Panc1 (cell line): ENCODE measurements around the gene CENPF. TPM values are rescaled to one million over a fixed set of nuclear protein-coding genes. Genes with fewer than 3 reads are reported as not detected.

Experiments
- ATAC-seq: fragments of 200-7000 bp; cut with Tn5 transposase; 2 replicates; pipeline ENCODE4 v1.9.1; 2020; ENCODE audit warnings: mild to moderate bottlenecking, moderate library complexity
- BruUV-seq: library from RNA; stranded (reverse); fragments of 400-500 nt; replicated peaks from 2 replicates; lab custom pipeline; 2021; lab: Mats Ljungman, UMichigan
- CTCF ChIA-PET: fragments of 300-600 bp; sonication (Branson Sonifier 250); formaldehyde crosslinking; loops from one replicate; lab custom pipeline; 2022; ENCODE audit warnings: antibody characterized with exemption; lab: Charles Lee
- POLR2A ChIA-PET: fragments of 300-600 bp; sonication (Branson Sonifier 250); formaldehyde crosslinking; loops from one replicate; lab custom pipeline; 2022; ENCODE audit warnings: antibody characterized with exemption; lab: Charles Lee
- DNase-seq: peaks from one replicate; pipeline ENCODE4 v3.0.0-alpha.2; 2010; ENCODE audit warnings: low read depth, low spot score
- H3K27ac ChIP-seq: 2 replicates; pipeline ENCODE4 v1.5.1; 2011; ENCODE audit warnings: mild to moderate bottlenecking, low read length, inconsistent platforms
- H3K27me3 ChIP-seq: fragments of 200-500 bp; sonication (Bioruptor generic); 2 replicates; pipeline ENCODE4 v1.6.0; 2014; ENCODE audit warnings: low read length, inconsistent platforms; ENCODE audit not compliant: control insufficient read depth, insufficient read depth
- H3K36me3 ChIP-seq: fragments of 200-500 bp; sonication (Bioruptor generic); 2 replicates; pipeline ENCODE4 v1.5.1; 2014; ENCODE audit warnings: inconsistent platforms, mild to moderate bottlenecking, low read length, moderate library complexity; ENCODE audit not compliant: control insufficient read depth, insufficient read depth
- H3K4me1 ChIP-seq: 2 replicates; pipeline ENCODE4 v1.5.1; 2011; ENCODE audit warnings: inconsistent platforms, mild to moderate bottlenecking, low read length, moderate library complexity; ENCODE audit not compliant: control insufficient read depth, insufficient read depth
- H3K4me3 ChIP-seq, 2 experiments: 2 replicates each; pipeline ENCODE4 v1.5.1; 2011 to 2012; ENCODE audit warnings: low read depth in 2 of 2, low read length in 2 of 2, mild to moderate bottlenecking in 2 of 2, inconsistent platforms in 1 of 2, moderate library complexity in 1 of 2
- H3K9me3 ChIP-seq: fragments of 200-500 bp; sonication (Bioruptor generic); 2 replicates; pipeline ENCODE4 v1.5.1; 2014; ENCODE audit warnings: low read depth, mild to moderate bottlenecking, inconsistent platforms, low read length, moderate library complexity; ENCODE audit not compliant: control insufficient read depth, insufficient read depth
- POLR2AphosphoS5 ChIP-seq: IDR thresholded peaks from 2 replicates; pipeline ENCODE4 v1.6.1; 2012; ENCODE audit warnings: mild to moderate bottlenecking, low read depth, low read length, moderate library complexity
- REST ChIP-seq, 2 experiments: IDR thresholded peaks; 2 replicates each; pipeline ENCODE4 v1.6.1; 2011 to 2012; ENCODE audit warnings: low read depth in 2 of 2, control low read depth in 1 of 2, low read length in 1 of 2, mild to moderate bottlenecking in 1 of 2, moderate library complexity in 1 of 2; ENCODE audit not compliant: insufficient read depth in 1 of 2
- SIN3A ChIP-seq: IDR thresholded peaks from 2 replicates; pipeline ENCODE4 v1.6.1; 2012; ENCODE audit warnings: low read depth, mild to moderate bottlenecking, low read length, moderate library complexity, borderline replicate concordance; ENCODE audit not compliant: insufficient read depth
- TCF7L2 ChIP-seq: IDR thresholded peaks from 2 replicates; pipeline ENCODE4 v1.6.1; 2011; ENCODE audit warnings: mild to moderate bottlenecking, low read depth, low read length, inconsistent platforms
- in situ Hi-C: cut with HindIII; loops from 2 replicates; pipeline ENCODE4 v1.10.0; 2016; ENCODE audit warnings: low sequenced_read_pairs, low pct_unique_long_range_greater_than_20kb
- intact Hi-C: fragments of 100-400 bp; cut with micrococcal nuclease; formaldehyde crosslinking; loops from one replicate; pipeline ENCODE4 v1.10.0; 2022; ENCODE audit not compliant: unreplicated experiment
- total RNA-seq: library from RNA; stranded (reverse); gene quantifications from one replicate; pipeline ENCODE4 v1.2.1, GENCODE V29; 2021; ENCODE audit not compliant: unreplicated experiment
- TF ChIP-seq, protein P1 (sequence below): fragments of 450-650 bp; IDR thresholded peaks from 2 replicates; pipeline ENCODE4 v1.5.1; 2017; ENCODE audit warnings: mild to moderate bottlenecking

CENPF gene
- total RNA-seq, 1 experiment from 2014 or later = 156 TPM

DNA sequence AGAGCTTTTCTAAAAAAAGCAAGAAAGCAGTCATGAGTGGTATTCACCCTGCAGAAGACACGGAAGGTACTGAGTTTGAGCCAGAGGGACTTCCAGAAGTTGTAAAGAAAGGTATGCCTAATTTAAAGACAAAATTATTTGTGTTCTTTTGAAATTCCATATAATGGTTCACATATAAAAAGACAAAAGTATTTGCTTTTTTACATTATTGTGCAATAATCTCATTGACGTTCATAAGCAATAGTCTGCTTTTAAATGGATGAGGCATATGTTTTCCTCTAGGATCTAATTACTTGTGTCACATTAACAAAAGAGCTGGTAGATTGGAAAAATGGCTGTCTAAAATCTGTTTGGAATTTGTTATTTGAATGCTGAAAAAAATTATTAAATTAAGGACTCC is 54.3 kb downstream of the CENPF start:
- H3K4me1 ChIP-seq = no peaks in the 10 kb centered on the region
- CTCF ChIA-PET = no interaction called here
- peaks cover 77% of the 10 kb centered on the region for H3K36me3 ChIP-seq
- no peak overlapping the region for H3K27ac ChIP-seq
- H3K4me3 ChIP-seq = no peak overlapping the region
- POLR2A ChIA-PET = no interaction called here
- H3K9me3 ChIP-seq = no peaks in the 10 kb centered on the region
- DNase-seq = no peak
- in situ Hi-C loops = no loop called here
- BruUV-seq = no TSS peak
- ATAC-seq = no peak
- H3K27me3 ChIP-seq = no peaks in the 10 kb centered on the region
- intact Hi-C loops = no loop called here
- TF ChIP-seq TCF7L2 (no peak), SIN3A (no peak), POLR2AphosphoS5 (no peak), REST (IDR thresholded peaks at IDR 0.05; ENCODE audit: insufficient read depth in 1 of 2, low read depth in 2 of 2, low read length in 1 of 2) (no peak)
- TF ChIP-seq, protein P1, sequence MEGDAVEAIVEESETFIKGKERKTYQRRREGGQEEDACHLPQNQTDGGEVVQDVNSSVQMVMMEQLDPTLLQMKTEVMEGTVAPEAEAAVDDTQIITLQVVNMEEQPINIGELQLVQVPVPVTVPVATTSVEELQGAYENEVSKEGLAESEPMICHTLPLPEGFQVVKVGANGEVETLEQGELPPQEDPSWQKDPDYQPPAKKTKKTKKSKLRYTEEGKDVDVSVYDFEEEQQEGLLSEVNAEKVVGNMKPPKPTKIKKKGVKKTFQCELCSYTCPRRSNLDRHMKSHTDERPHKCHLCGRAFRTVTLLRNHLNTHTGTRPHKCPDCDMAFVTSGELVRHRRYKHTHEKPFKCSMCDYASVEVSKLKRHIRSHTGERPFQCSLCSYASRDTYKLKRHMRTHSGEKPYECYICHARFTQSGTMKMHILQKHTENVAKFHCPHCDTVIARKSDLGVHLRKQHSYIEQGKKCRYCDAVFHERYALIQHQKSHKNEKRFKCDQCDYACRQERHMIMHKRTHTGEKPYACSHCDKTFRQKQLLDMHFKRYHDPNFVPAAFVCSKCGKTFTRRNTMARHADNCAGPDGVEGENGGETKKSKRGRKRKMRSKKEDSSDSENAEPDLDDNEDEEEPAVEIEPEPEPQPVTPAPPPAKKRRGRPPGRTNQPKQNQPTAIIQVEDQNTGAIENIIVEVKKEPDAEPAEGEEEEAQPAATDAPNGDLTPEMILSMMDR = no peak

DNA sequence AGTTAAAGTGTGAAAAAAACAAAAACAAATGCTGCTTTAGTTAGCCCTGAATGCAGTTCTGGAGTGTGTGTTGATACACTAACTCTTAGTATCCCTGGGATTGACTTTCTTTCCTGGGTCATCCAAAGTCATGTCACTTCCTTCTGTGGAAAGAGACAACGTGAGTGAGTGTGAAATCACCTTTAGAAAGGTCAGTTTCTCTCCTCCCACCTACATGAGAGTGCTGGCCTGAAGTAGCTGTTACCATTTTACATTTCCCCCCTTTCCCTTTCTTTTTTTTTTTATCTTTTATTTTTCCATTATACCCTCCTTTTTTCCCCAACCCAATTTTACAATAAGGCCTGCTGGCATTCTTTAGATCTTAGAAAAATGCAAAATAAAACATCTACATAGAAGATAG is 55.2 kb downstream of the CENPF start:
- ChIA-PET POLR2A (no interaction called here), CTCF (no interaction called here)
- ATAC-seq (no peak), DNase-seq (no peak)
- H3K9me3 ChIP-seq = no peaks in the 10 kb centered on the region
- peaks cover 79% of the 10 kb centered on the region for H3K36me3 ChIP-seq
- TF ChIP-seq SIN3A (no peak), POLR2AphosphoS5 (no peak), TCF7L2 (no peak), REST (IDR thresholded peaks at IDR 0.05; ENCODE audit: insufficient read depth in 1 of 2, low read depth in 2 of 2, low read length in 1 of 2) (no peak)
- TF ChIP-seq, protein P1 = no peak
- in situ Hi-C loops = no loop called here
- H3K4me3 ChIP-seq = no peak overlapping the region
- no peak overlapping the region for H3K27ac ChIP-seq
- H3K4me1 ChIP-seq = no peaks in the 10 kb centered on the region
- intact Hi-C loops = no loop called here
- no TSS peak for BruUV-seq
- H3K27me3 ChIP-seq = no peaks in the 10 kb centered on the region
